ENCODE measurements around the gene IGLL5. TPM values are rescaled to one million over a fixed set of nuclear protein-coding genes. Genes with fewer than 3 reads are reported as not detected.
"Not testable (repeated sequence)": the region's sequence is repeated elsewhere in the genome, so short reads cannot be mapped to it uniquely, and the experiment has no call there.

Gene IGLL5
- polyA plus RNA-seq, 3 donors, result 0.34 to 0.67 TPM; not detected in 1

- not testable (repeated sequence) for DNase-seq (ENCODE audit: extremely low read depth in 1 of 11, low read depth in 9 of 11, low spot score in 4 of 11)
Observed at GRCh38 chr22:22922092-22922953, 34.7 kb downstream of the IGLL5 start.

GRCh38 chr22:22922954-22923319 is 35.3 kb downstream of the IGLL5 start:
- DNase-seq (ENCODE audit: extremely low read depth in 1 of 11, low read depth in 9 of 11, low spot score in 4 of 11), result no peak

GRCh38 chr22:22923379-22923778 is 35.8 kb downstream of the IGLL5 start:
- no peak for DNase-seq (ENCODE audit: extremely low read depth in 1 of 11, low read depth in 9 of 11, low spot score in 4 of 11)

- no peak for DNase-seq (ENCODE audit: extremely low read depth in 1 of 11, low read depth in 9 of 11, low spot score in 4 of 11)
Observed at GRCh38 chr22:22923930-22924329, 36.3 kb downstream of the IGLL5 start.

GRCh38 chr22:22924369-22925145 is 36.9 kb downstream of the IGLL5 start:
- no peak for DNase-seq (ENCODE audit: extremely low read depth in 1 of 11, low read depth in 9 of 11, low spot score in 4 of 11)

- DNase-seq (ENCODE audit: extremely low read depth in 1 of 11, low read depth in 9 of 11, low spot score in 4 of 11), result no peak
Observed at GRCh38 chr22:22925146-22925804, 37.7 kb downstream of the IGLL5 start.

GRCh38 chr22:22925805-22926369 is 38.3 kb downstream of the IGLL5 start:
- DNase-seq (ENCODE audit: extremely low read depth in 1 of 11, low read depth in 9 of 11, low spot score in 4 of 11), result peak in 1 of 11 donors; percentile 22

GRCh38 chr22:22926370-22927195 is 39.0 kb downstream of the IGLL5 start:
- DNase-seq (ENCODE audit: extremely low read depth in 1 of 11, low read depth in 9 of 11, low spot score in 4 of 11), result no peak

- DNase-seq (ENCODE audit: extremely low read depth in 1 of 11, low read depth in 9 of 11, low spot score in 4 of 11), result no peak
Observed at GRCh38 chr22:22927196-22927887, 39.7 kb downstream of the IGLL5 start.

GRCh38 chr22:22927888-22928665 is 40.5 kb downstream of the IGLL5 start:
- no peak for DNase-seq (ENCODE audit: extremely low read depth in 1 of 11, low read depth in 9 of 11, low spot score in 4 of 11)

GRCh38 chr22:22928666-22929380 is 41.2 kb downstream of the IGLL5 start:
- DNase-seq (ENCODE audit: extremely low read depth in 1 of 11, low read depth in 9 of 11, low spot score in 4 of 11), result no peak

GRCh38 chr22:22929381-22930221 is 42.0 kb downstream of the IGLL5 start:
- DNase-seq (ENCODE audit: extremely low read depth in 1 of 11, low read depth in 9 of 11, low spot score in 4 of 11), result no peak

- DNase-seq (ENCODE audit: extremely low read depth in 1 of 11, low read depth in 9 of 11, low spot score in 4 of 11), result no peak
Observed at GRCh38 chr22:22930222-22930497, 42.5 kb downstream of the IGLL5 start.

GRCh38 chr22:22930571-22931556 is 43.2 kb downstream of the IGLL5 start:
- no peak for DNase-seq (ENCODE audit: extremely low read depth in 1 of 11, low read depth in 9 of 11, low spot score in 4 of 11)

Data from renal cortex interstitium (tissue), 11 donors.